ENCODE results near the gene HLF.

Gene HLF

GRCh38 chr17:55246583-55246982 lies 18.2 kb upstream of the HLF start:
- no peak for DNase-seq (ENCODE audit: low read depth)
- TF ChIP-seq CTCF (IDR thresholded peaks at IDR 0.05; ENCODE audit: control insufficient read depth, extremely low read depth, insufficient read depth) = no peak
- H3K4me3 ChIP-seq (ENCODE audit: low read depth, low read length) = no peak overlapping the region

- no peak for TF ChIP-seq CTCF (IDR thresholded peaks at IDR 0.05; ENCODE audit: control insufficient read depth, extremely low read depth, insufficient read depth)
- no peak overlapping the region for H3K4me3 ChIP-seq (ENCODE audit: low read depth, low read length)
- DNase-seq (ENCODE audit: low read depth) = no peak
Measured at GRCh38 chr17:55248077-55248476, 16.7 kb upstream of the HLF start.

GRCh38 chr17:55249861-55250260 lies 14.9 kb upstream of the HLF start:
- no peak overlapping the region for H3K4me3 ChIP-seq (ENCODE audit: low read depth, low read length)
- DNase-seq (ENCODE audit: low read depth) = no peak
- TF ChIP-seq CTCF (IDR thresholded peaks at IDR 0.05; ENCODE audit: control insufficient read depth, extremely low read depth, insufficient read depth) = no peak

- no peak for DNase-seq (ENCODE audit: low read depth)
- H3K4me3 ChIP-seq (ENCODE audit: low read depth, low read length) = no peak overlapping the region
Measured at GRCh38 chr17:55254375-55254774, 10.4 kb upstream of the HLF start.

GRCh38 chr17:55258578-55259135 lies 6.1 kb upstream of the HLF start:
- no peak for TF ChIP-seq CTCF (IDR thresholded peaks at IDR 0.05; ENCODE audit: control insufficient read depth, extremely low read depth, insufficient read depth)
- no peak for DNase-seq (ENCODE audit: low read depth)
- H3K4me3 ChIP-seq (ENCODE audit: low read depth, low read length) = no peak overlapping the region

More at GRCh38 chr17:55254375-55254774, 10.4 kb upstream of the HLF start:
- TF ChIP-seq CTCF (IDR thresholded peaks at IDR 0.05; ENCODE audit: control insufficient read depth, extremely low read depth, insufficient read depth) = no peak

GRCh38 chr17:55259684-55260111 lies 5.1 kb upstream of the HLF start:
- DNase-seq (ENCODE audit: low read depth) = no peak
- TF ChIP-seq CTCF (IDR thresholded peaks at IDR 0.05; ENCODE audit: control insufficient read depth, extremely low read depth, insufficient read depth) = no peak
- no peak overlapping the region for H3K4me3 ChIP-seq (ENCODE audit: low read depth, low read length)

GRCh38 chr17:55261311-55261710 lies 3.4 kb upstream of the HLF start:
- no peak overlapping the region for H3K4me3 ChIP-seq (ENCODE audit: low read depth, low read length)
- TF ChIP-seq CTCF (IDR thresholded peaks at IDR 0.05; ENCODE audit: control insufficient read depth, extremely low read depth, insufficient read depth) = no peak
- no peak for DNase-seq (ENCODE audit: low read depth)
